Suprapubic skin (tissue), 2 donors: ENCODE measurements around the gene RHAG.

ENCODE experiments used
- EP300 ChIP-seq: sonication (generic); formaldehyde crosslinking; IDR thresholded peaks from one replicate; pipeline ENCODE4 v1.6.1; 2017; ENCODE audit warnings: antibody characterized with exemption
- POLR2A ChIP-seq, 2 donors: fragments of 450-650 bp; IDR thresholded peaks; one replicate each; pipeline ENCODE4 v1.6.1; 2017; ENCODE audit warnings: antibody characterized with exemption in 2 of 2, mild to moderate bottlenecking in 2 of 2, moderate library complexity in 2 of 2

DNA sequence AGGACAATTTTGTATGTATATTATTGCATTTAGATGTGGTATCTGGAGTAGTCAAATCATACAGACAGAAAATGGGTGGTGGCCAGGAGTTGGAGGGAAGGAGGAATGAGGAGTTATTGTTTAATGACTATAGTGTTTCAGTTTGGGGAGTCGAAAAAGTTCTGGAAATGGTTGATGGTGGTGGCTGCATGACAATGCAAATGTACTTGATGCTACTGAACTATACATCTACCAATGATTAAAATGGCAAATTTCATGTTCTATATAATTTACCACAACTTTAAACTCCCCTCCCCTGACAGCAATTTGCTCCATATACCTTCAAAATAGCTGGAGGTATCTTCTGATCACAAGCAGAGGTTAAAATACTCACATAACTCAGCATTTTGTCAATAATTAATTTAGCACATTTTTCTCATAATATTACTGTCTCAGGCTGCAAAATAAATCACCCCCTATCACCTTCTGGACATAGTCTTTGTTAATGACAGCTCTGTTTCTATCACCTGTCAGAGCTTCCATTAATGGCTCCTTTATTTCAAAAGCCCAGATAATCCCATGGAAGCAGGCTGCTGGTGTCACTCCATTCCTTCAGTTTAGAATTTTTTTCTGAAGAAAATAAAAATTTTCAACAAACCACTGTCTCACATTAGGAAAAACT lies 25.7 kb upstream of the RHAG start:
- TF ChIP-seq POLR2A (IDR thresholded peaks at IDR 0.05) (no peak), EP300 (no peak)
